Endodermal cell (in vitro differentiated cells): ENCODE data around the gene GALNT9. TPM values are rescaled to one million over a fixed set of nuclear protein-coding genes. Genes with fewer than 3 reads are reported as not detected.

ENCODE experiments used
- DNase-seq: peaks from one replicate; pipeline ENCODE4 v3.0.0-alpha.2; 2017
- H3K27ac ChIP-seq: 2 replicates; pipeline ENCODE4 v1.5.1; 2013; ENCODE audit warnings: mild to moderate bottlenecking, low read depth, low read length, moderate library complexity
- H3K27me3 ChIP-seq: 2 replicates; pipeline ENCODE4 v1.6.1; 2013; ENCODE audit warnings: mild to moderate bottlenecking, low read length, moderate library complexity; ENCODE audit not compliant: insufficient read depth, control insufficient read depth, poor library complexity, severe bottlenecking
- H3K36me3 ChIP-seq: 2 replicates; pipeline ENCODE4 v1.7.0; 2013; ENCODE audit warnings: mild to moderate bottlenecking, low read length, moderate library complexity; ENCODE audit not compliant: control insufficient read depth, insufficient read depth
- H3K4me1 ChIP-seq: one replicate; pipeline ENCODE4 v1.7.0; 2013; ENCODE audit warnings: low read length; ENCODE audit not compliant: control insufficient read depth, insufficient read depth
- H3K4me3 ChIP-seq: 2 replicates; pipeline ENCODE4 v1.5.1; 2013; ENCODE audit warnings: mild to moderate bottlenecking, low read length, moderate library complexity
- H3K9ac ChIP-seq: 2 replicates; pipeline ENCODE4 v1.6.1; 2013; ENCODE audit warnings: mild to moderate bottlenecking, low read length, moderate library complexity; ENCODE audit not compliant: poor library complexity, severe bottlenecking; ENCODE audit errors: extremely low read depth
- H3K9me3 ChIP-seq: 2 replicates; pipeline ENCODE4 v1.6.1; 2013; ENCODE audit warnings: mild to moderate bottlenecking, low read length, moderate library complexity; ENCODE audit not compliant: control insufficient read depth
- H3K27ac Mint-ChIP-seq: 2 replicates; pipeline ENCODE4 v1.8.0; 2020; ENCODE audit warnings: mixed read lengths
- H3K27me3 Mint-ChIP-seq: 2 replicates; pipeline ENCODE4 v1.8.0; 2021; ENCODE audit warnings: mild to moderate bottlenecking, mixed read lengths; ENCODE audit not compliant: insufficient read depth
- H3K36me3 Mint-ChIP-seq: 2 replicates; pipeline ENCODE4 v1.8.0; 2020; ENCODE audit warnings: low read depth, mixed read lengths
- H3K4me1 Mint-ChIP-seq: 2 replicates; pipeline ENCODE4 v1.8.0; 2020; ENCODE audit warnings: mixed read lengths
- H3K4me3 Mint-ChIP-seq: 2 replicates; pipeline ENCODE4 v1.8.0; 2020; ENCODE audit warnings: mild to moderate bottlenecking, moderate library complexity, mixed read lengths
- H3K9me3 Mint-ChIP-seq: 2 replicates; pipeline ENCODE4 v1.8.0; 2020; ENCODE audit warnings: mild to moderate bottlenecking, mixed read lengths
- WGBS, 2 experiments: methylation state at CpG; one replicate each; pipeline versions ENCODE4 v1.1.5 to v1.1.7; 2013; ENCODE audit warnings: missing lambda C conversion rate in 2 of 2, mixed read lengths in 1 of 2; ENCODE audit not compliant: insufficient coverage in 1 of 2, insufficient read length in 1 of 2; 5-methylcytosine and 5-hydroxymethylcytosine counted together
- total RNA-seq, 2 donors: library from RNA; stranded (reverse); fragmentation: NEBNext Ultra II Directional in 1 of 2; extraction: Animal tissue kit (Norgen Biotek cat#: 25700) in 1 of 2; gene quantifications; 2 replicates in 1 of 2; 3 replicates in 1 of 2; pipeline ENCODE4 v1.2.1, GENCODE V29; 2021
- TF ChIP-seq, protein P1 (sequence below): fragments of 200-600 bp; sonication (generic); conservative IDR thresholded peaks from 2 replicates; pipeline ENCODE4 v1.5.0; 2021; ENCODE audit warnings: antibody characterized with exemption, mild to moderate bottlenecking

GALNT9 gene
- total RNA-seq, 2 donors from 2014 or later = 0.13 TPM; not detected in 1

DNA sequence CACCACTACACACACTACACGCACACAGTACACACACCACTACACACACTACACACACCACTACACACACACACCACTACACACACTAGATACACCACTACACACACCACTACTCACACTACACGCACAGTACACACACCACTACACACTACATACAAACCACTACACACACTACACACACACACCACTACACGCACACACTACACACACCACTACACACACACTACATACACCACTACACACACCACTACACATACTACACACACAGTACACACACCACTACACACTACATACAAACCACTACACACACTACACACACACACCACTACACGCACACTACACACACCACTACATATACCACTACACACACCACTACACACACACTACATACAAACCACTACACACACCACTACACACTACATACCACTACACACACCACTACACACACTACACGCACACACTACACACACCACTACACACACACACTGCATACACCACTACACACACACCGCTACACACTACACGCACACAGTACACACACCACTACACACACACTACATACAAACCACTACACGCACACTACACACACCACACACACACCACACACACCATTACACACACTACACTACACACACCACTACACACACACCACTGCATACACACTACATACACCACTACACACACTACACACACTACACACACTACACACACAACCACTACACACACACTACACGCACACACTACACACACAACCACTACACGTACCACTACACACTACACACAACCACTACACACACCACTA is 173.4 kb downstream of the GALNT9 start:
- Mint-ChIP-seq H3K27ac (no peak overlapping the region), H3K4me1 (no peaks in the 10 kb centered on the region), H3K27me3 (peaks cover 5% of the 10 kb centered on the region), H3K36me3 (no peaks in the 10 kb centered on the region), H3K9me3 (no peaks in the 10 kb centered on the region), H3K4me3 (no peak overlapping the region)
- no peak for DNase-seq
- Histone ChIP-seq H3K36me3 (peaks cover 25% of the 10 kb centered on the region), H3K9ac (no peak overlapping the region), H3K4me1 (no peaks in the 10 kb centered on the region), H3K9me3 (peaks cover 27% of the 10 kb centered on the region), H3K27ac (no peak overlapping the region), H3K27me3 (no peaks in the 10 kb centered on the region), H3K4me3 (peak overlapping the region; percentile 35)
- 94 to 100% methylated on average over 4 to 10 of the region's 10 CpGs for WGBS, 2 experiments
- TF ChIP-seq, protein P1, sequence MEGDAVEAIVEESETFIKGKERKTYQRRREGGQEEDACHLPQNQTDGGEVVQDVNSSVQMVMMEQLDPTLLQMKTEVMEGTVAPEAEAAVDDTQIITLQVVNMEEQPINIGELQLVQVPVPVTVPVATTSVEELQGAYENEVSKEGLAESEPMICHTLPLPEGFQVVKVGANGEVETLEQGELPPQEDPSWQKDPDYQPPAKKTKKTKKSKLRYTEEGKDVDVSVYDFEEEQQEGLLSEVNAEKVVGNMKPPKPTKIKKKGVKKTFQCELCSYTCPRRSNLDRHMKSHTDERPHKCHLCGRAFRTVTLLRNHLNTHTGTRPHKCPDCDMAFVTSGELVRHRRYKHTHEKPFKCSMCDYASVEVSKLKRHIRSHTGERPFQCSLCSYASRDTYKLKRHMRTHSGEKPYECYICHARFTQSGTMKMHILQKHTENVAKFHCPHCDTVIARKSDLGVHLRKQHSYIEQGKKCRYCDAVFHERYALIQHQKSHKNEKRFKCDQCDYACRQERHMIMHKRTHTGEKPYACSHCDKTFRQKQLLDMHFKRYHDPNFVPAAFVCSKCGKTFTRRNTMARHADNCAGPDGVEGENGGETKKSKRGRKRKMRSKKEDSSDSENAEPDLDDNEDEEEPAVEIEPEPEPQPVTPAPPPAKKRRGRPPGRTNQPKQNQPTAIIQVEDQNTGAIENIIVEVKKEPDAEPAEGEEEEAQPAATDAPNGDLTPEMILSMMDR = no peak

DNA sequence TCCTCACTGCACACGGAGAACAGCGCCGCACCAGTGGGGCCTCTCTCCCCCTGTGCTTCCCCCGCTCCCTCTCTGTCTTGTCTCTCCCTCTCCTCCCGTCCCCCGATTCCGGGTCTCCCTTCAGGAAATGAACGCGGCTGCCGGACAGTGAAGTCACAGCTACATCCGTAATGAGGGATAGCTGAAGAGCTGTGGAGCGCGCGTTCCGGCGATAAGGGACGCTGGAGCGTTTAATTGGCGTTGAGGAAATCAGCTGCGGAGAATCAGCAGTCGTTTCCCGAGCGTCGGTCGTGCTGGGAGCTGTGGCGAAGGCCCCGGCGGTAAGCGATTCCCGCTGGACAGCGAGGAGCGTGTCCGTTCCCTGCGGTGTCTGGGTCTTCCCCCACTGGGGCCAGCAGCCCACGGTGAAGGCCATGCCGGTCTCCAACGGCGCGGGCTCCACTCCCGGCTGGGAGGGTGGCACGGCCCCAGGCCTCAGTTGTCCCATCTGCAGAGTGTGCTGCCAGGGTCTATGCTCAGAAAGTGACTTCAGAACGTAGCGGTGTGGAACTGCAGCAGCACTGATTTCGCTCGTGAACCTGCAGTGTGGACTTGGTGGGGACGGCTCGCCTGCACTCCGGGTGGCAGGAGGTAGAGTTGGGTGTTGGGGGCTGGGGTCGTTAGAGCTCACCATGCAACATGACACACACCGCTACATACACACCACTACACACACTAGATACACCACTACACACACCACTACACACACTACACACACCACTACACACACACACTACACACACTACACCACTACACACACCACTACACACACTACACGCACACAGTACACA is 174.2 kb downstream of the GALNT9 start:
- H3K9ac ChIP-seq = no peak overlapping the region
- no peaks in the 10 kb centered on the region for H3K27me3 ChIP-seq
- no peaks in the 10 kb centered on the region for H3K4me1 Mint-ChIP-seq
- peaks cover 2% of the 10 kb centered on the region for H3K36me3 Mint-ChIP-seq
- H3K27ac ChIP-seq = no peak overlapping the region
- WGBS, 2 experiments = 92 to 94% methylated on average over 35 to 48 of the region's 51 CpGs
- H3K4me3 ChIP-seq = no peak overlapping the region
- H3K9me3 ChIP-seq = peaks cover 27% of the 10 kb centered on the region
- H3K9me3 Mint-ChIP-seq = no peaks in the 10 kb centered on the region
- TF ChIP-seq, protein P1 = no peak
- no peak for DNase-seq
- peaks cover 3% of the 10 kb centered on the region for H3K27me3 Mint-ChIP-seq
- no peaks in the 10 kb centered on the region for H3K4me1 ChIP-seq
- H3K27ac Mint-ChIP-seq = no peak overlapping the region
- H3K4me3 Mint-ChIP-seq = no peak overlapping the region
- H3K36me3 ChIP-seq = peaks cover 25% of the 10 kb centered on the region

DNA sequence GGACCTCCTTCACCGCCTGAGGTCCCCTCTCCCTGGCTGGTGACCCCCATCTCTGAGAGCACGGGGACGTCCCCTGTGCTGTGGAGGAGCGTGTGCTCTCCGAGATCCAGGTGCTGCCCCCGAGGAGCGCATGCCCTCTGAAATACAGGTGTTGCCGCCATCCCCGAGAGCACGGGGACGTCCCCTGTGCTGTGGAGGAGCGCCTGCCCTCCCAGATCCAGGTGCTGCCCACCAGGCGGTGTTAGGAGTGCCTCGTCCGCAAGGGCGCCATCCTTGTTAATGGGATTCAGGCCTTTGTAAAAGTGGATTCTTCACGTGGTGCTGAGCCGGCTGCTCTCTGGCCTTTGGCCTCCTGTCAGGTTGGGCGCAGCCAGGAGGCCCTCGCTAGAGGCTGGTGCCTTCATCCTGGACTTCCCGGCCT is 175.0 kb downstream of the GALNT9 start:
- Mint-ChIP-seq H3K27me3 (no peaks in the 10 kb centered on the region), H3K36me3 (peaks cover 2% of the 10 kb centered on the region), H3K9me3 (no peaks in the 10 kb centered on the region), H3K4me3 (no peak overlapping the region), H3K4me1 (no peaks in the 10 kb centered on the region), H3K27ac (no peak overlapping the region)
- Histone ChIP-seq H3K27ac (no peak overlapping the region), H3K9ac (no peak overlapping the region), H3K27me3 (no peaks in the 10 kb centered on the region), H3K9me3 (peaks cover 27% of the 10 kb centered on the region), H3K4me1 (no peaks in the 10 kb centered on the region), H3K4me3 (no peak overlapping the region), H3K36me3 (peaks cover 25% of the 10 kb centered on the region)
- 86 to 89% methylated on average over 14 to 21 of the region's 21 CpGs for WGBS, 2 experiments
- TF ChIP-seq, protein P1 = no peak
- DNase-seq = peak; percentile 76
